HG02870 (cell line): Measurements from ENCODE around the gene SLCO2A1.

Experiments used
- ATAC-seq: cut with Tn5 transposase; IDR thresholded peaks from one replicate; pipeline ENCODE4 v1.9.1; 2021; ENCODE audit warnings: mild to moderate bottlenecking, moderate library complexity; ENCODE audit not compliant: unreplicated experiment

The SLCO2A1 gene

GRCh38 chr3:133935843-133936769, 93.6 kb downstream of the SLCO2A1 start:
- ATAC-seq: no peak

DNA sequence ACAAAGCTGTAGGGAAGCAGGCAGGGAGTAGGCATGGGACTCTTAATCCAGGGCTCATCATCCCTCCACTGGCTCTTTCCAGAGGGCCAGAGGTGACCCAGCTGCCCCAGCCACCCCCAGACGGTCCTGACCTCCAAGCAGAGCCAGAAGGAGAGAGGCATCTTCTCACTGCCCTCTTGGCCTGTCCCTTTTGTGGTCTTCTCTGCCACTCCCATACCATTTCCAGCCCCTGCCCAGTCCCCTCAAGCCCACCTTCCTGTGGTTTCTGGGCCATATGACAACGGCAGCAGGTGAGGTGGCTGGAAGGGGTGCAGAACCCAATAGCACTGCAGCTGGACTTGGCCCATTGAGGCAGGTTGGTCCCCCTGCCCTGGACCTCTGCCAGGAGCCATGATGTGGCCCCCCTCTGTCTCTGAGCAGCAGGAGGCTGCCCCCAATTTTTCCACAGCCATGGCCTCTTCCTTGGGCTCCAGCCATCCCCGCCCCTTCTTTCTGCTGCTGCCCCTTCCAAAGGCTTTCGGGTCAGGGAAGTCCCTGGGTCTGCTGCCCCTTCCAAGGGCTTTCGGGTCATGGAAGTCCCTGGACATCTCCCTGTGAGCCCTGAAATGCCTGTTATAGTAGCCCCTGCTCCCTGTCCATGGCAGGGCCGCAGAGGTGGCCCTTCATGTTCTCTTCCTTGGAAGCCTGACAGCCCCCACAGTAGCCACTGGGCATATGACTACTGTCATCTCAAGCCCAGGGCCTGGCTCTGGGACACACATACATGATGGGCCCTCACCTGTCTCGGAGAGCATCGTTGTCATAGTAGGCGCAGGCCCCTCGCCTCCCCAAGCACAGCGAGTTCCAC, 94.5 kb downstream of the SLCO2A1 start:
- ATAC-seq: no peak

DNA sequence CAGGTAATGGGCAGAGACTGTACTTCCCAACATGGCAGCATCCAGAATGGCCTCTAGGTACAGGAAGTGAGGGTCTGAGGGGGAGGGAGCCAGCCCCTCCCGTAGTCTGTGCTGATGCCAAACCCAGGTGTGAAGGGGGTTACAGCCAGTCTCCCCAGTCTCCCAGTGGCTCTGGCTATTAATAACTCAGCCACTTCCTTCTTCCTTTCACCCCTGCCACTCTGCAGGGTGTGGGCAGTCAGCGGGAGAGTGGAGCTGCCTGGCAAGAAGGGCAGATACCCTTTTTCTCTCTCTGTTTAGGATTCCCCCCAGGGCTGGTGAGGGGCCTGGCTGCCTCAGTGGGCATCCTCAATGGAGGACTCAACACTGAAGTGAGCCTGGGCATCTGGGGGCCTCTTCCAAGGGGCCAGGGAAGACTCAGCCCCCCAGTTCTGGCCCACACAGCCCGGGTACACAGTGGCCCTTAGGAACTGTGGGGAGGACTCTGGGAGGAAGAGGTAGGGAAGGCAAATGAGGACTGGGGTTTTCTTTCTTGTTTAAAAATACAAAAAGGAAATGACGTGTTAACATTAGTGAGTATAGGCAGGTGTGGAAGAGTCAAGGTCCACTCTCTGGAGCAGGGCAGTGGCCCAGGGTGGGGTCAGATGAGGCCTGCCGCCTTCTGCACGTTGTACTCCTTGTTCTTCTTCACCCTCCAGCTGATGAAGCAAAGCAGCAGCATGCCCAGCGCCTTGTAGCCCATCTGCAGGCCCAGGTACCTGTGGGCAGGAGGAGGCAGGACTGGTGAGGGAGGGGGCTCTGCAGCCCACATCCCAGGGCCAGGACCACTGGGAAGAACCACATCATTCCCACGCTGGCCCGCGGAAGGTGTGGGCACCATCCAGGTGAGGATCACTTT, 95.4 kb downstream of the SLCO2A1 start:
- no peak for ATAC-seq

DNA sequence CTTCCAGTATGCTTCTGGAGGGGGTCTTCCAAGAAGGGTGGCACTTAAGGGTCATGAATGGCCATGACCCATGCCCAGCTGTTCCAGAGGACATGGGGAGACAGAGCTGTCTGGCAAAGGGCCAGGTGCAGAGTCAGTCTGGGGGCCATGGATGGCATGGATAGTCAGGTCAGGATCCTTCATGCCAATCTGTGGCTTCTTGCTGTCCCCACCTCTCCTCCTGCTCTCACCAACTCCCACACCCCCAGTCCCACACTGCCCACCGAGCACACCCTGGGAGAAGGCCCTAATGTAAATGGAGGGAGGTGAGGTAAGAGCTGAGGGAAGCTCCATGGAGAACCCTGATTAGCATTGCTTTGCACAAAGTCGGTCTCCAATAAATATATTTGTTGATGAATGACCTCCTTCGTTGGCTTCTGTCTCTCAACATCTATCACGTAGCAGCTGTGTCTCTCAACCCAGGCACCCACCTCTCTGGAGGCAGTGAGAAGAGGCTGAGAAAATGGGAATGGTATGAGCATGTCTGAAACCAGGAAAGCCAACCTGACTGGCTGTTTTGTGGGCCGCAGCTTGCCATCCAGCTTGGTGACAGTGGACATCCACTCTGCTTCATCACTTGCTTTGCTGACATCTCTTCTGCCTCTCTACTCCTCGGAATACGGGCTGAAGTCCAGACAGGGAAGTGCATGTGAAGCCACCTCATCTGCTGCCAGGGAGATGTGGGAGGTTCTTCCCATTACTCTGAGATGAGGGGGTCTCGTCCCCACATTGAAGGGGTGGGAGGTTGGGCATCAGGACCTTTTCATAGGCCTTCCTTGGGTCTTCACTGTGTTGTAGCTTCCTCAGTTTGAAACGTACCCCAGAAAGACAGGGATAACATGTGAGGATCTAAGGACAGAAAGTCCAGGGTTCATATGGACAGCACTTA, 96.4 kb downstream of the SLCO2A1 start:
- no peak for ATAC-seq

GRCh38 chr3:133932009-133932408, 97.7 kb downstream of the SLCO2A1 start:
- ATAC-seq: no peak

GRCh38 chr3:133931084-133931483, 98.6 kb downstream of the SLCO2A1 start:
- ATAC-seq: no peak

DNA sequence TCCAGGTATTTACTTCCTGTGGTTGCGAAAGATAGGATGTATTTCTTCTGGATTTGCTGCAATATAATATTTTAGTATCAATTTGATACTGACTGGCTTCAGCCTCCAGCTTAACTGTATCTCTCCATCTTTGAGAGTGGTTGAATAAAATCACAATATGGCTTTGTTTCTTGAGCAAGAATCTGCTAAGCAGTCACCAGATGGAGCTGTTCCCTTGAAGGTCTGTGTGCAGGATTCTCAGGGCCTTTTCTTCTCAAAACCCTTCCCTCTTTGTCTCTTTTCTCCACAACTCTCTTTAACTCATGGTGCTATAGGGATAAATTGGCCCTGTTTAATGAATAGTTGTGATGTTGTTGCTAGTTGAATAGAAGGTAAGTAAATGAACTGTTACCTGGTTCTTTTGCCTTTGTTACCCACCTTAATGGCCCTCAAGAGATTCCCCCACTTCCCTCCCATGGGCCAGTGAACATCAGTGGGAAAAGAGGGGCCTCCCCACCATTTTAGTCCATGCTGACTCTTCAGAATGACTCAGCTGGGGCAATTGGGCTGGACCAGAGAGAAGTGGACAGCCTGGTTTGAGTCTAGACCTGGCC, 99.3 kb downstream of the SLCO2A1 start:
- no peak for ATAC-seq

GRCh38 chr3:133928903-133929607, 100.7 kb downstream of the SLCO2A1 start:
- no peak for ATAC-seq

- ATAC-seq: no peak
Measured at GRCh38 chr3:133928136-133928893, 101.4 kb downstream of the SLCO2A1 start.

- no peak for ATAC-seq
Measured at GRCh38 chr3:133927540-133928066, 102.1 kb downstream of the SLCO2A1 start.

- no peak for ATAC-seq
Measured at GRCh38 chr3:133926736-133927539, 102.8 kb downstream of the SLCO2A1 start.

DNA sequence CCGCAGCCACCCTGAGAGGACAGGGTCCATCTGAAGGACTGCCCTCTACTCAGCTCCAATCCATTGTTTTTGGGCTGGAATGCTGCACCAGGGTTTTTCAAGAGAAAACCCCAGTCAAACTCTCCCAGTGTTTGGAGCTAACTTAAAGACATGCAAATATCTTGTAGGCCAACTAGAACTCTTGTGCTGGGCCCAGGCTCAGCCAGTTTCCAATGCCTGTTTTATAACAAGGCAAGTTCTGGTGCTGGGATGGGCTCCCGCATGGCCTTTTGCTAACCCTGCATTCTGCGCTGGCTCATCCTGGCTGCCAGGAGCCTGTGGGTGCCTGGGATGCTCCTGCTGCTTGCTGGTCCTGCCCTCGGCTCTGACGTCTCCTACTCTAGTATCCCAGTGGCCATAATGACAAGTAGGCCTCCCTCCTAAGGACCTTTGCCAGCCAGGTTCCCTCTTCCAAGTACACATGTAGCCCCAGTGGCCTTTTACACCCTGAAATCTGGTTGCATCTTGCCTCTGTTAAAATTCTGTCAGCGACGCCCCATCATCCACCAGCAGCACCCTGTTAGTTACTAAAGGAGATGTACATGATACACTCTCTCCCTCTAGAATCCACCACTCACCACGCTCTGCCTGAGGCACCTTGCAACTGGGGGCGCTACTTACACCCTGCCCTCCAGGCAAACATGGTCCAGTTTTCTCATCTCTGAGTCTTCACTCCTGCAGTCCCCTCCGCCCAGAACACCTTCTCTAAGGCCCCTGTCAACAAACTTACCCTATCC, 103.6 kb downstream of the SLCO2A1 start:
- no peak for ATAC-seq

- ATAC-seq: no peak
Measured at GRCh38 chr3:133924041-133924440, 105.7 kb downstream of the SLCO2A1 start.

GRCh38 chr3:133921592-133921991, 108.1 kb downstream of the SLCO2A1 start:
- no peak for ATAC-seq

GRCh38 chr3:133917144-133917543, 112.6 kb downstream of the SLCO2A1 start:
- ATAC-seq: no peak
